ENCODE data around the gene GATAD2B. TPM values are rescaled to one million over a fixed set of nuclear protein-coding genes. Genes with fewer than 3 reads are reported as not detected.

GATAD2B gene
- polyA plus RNA-seq, 3 donors, result 1.1 to 11.0 (median 2.0) TPM

- 30% methylated on average over 1 of the region's 3 CpGs for WGBS (ENCODE audit: insufficient coverage)
- Histone ChIP-seq H3K27ac (ENCODE audit: low read depth in 1 of 2, low read length in 2 of 2) (peak overlapping the region in 1 of 2 donors; percentile 26), H3K36me3 (replicated peaks in 1 of 2; ENCODE audit: control insufficient read depth in 1 of 2, insufficient read depth in 2 of 2, low read length in 2 of 2) (peaks cover 7 to 12% of the 10 kb centered on the region in 2 donors), H3K4me1 (ENCODE audit: control insufficient read depth in 1 of 2, insufficient read depth in 2 of 2, low read length in 2 of 2) (peaks cover 50 to 54% of the 10 kb centered on the region in 2 donors), H3K4me3 (replicated peaks in 1 of 3; ENCODE audit: low read depth in 2 of 3, low read length in 3 of 3) (no peak overlapping the region), H3K4me2 (replicated peaks; ENCODE audit: extremely low read depth, low read length, poor library complexity, severe bottlenecking) (no peak overlapping the region), H2AFZ (ENCODE audit: insufficient read depth, low read depth, low read length, poor library complexity, severe bottlenecking) (no peak overlapping the region), H3K27me3 (ENCODE audit: control insufficient read depth in 2 of 2, insufficient read depth in 2 of 2, low read length in 2 of 2) (no peaks in the 10 kb centered on the region), H3K79me2 (ENCODE audit: insufficient read depth, low read length) (no peaks in the 10 kb centered on the region), H3K9ac (ENCODE audit: insufficient read depth, low read length, poor library complexity, severe bottlenecking) (no peak overlapping the region), H4K20me1 (ENCODE audit: insufficient read depth, low read length) (no peaks in the 10 kb centered on the region), H3K9me3 (replicated peaks in 1 of 2; ENCODE audit: control insufficient read depth in 1 of 2, insufficient read depth in 1 of 2, low read length in 2 of 2) (no peaks in the 10 kb centered on the region)
- peaks cover 0 to 7% (median 1%) of the 10 kb centered on the region in 3 donors for H3K27me3 Mint-ChIP-seq (ENCODE audit: low read depth in 3 of 3)
- H3K36me3 Mint-ChIP-seq, result peaks cover 44 to 49% of the 10 kb centered on the region in 2 donors
- peaks cover 54% of the 10 kb centered on the region for H3K4me1 Mint-ChIP-seq
- no peak for TF ChIP-seq CTCF (IDR thresholded peaks at IDR 0.05)
- intact Hi-C loops (cut with micrococcal nuclease), result loop anchor here in 1 of 2 donors (5.0 kb wide), 1 partner anchor 49 kb away; no protein-coding TSS in a partner anchor
- peak overlapping the region; percentile 4 to 98 (median 81) for H3K27ac Mint-ChIP-seq
- peak in 2 of 3 donors; percentile 44 to 52 for DNase-seq
- peak overlapping the region in 1 of 2 donors; percentile 7 for H3K4me3 Mint-ChIP-seq
- H3K9me3 Mint-ChIP-seq, result peaks cover 0 to 3% (median 0%) of the 10 kb centered on the region in 7 donors
Measured at GRCh38 chr1:153803470-153804056, 119.2 kb downstream of the GATAD2B start.

- Histone ChIP-seq H2AFZ (ENCODE audit: insufficient read depth, low read depth, low read length, poor library complexity, severe bottlenecking) (no peak overlapping the region), H3K4me3 (replicated peaks in 1 of 3; ENCODE audit: low read depth in 2 of 3, low read length in 3 of 3) (no peak overlapping the region), H3K4me2 (replicated peaks; ENCODE audit: extremely low read depth, low read length, poor library complexity, severe bottlenecking) (no peak overlapping the region), H3K36me3 (replicated peaks in 1 of 2; ENCODE audit: control insufficient read depth in 1 of 2, insufficient read depth in 2 of 2, low read length in 2 of 2) (peaks cover 0 to 2% of the 10 kb centered on the region in 2 donors), H3K27me3 (ENCODE audit: control insufficient read depth in 2 of 2, insufficient read depth in 2 of 2, low read length in 2 of 2) (no peaks in the 10 kb centered on the region), H4K20me1 (ENCODE audit: insufficient read depth, low read length) (no peaks in the 10 kb centered on the region), H3K9me3 (replicated peaks in 1 of 2; ENCODE audit: control insufficient read depth in 1 of 2, insufficient read depth in 1 of 2, low read length in 2 of 2) (no peaks in the 10 kb centered on the region), H3K9ac (ENCODE audit: insufficient read depth, low read length, poor library complexity, severe bottlenecking) (no peak overlapping the region), H3K4me1 (ENCODE audit: control insufficient read depth in 1 of 2, insufficient read depth in 2 of 2, low read length in 2 of 2) (peaks cover 46 to 47% of the 10 kb centered on the region in 2 donors), H3K79me2 (ENCODE audit: insufficient read depth, low read length) (no peaks in the 10 kb centered on the region), H3K27ac (ENCODE audit: low read depth in 1 of 2, low read length in 2 of 2) (no peak overlapping the region)
- WGBS (ENCODE audit: insufficient coverage), result 100% methylated on average over 3 of the region's 7 CpGs
- no peak overlapping the region for H3K4me3 Mint-ChIP-seq
- peak overlapping the region in 6 of 7 donors; percentile 8 to 98 (median 65) for H3K27ac Mint-ChIP-seq
- H3K4me1 Mint-ChIP-seq, result peaks cover 51% of the 10 kb centered on the region
- intact Hi-C loops (cut with micrococcal nuclease), result loop anchor here in 1 of 2 donors (5.0 kb wide), 1 partner anchor 50 kb away; no protein-coding TSS in a partner anchor
- H3K9me3 Mint-ChIP-seq, result peaks cover 0 to 3% (median 0%) of the 10 kb centered on the region in 7 donors
- TF ChIP-seq CTCF (IDR thresholded peaks at IDR 0.05), result no peak
- peaks cover 0 to 7% (median 1%) of the 10 kb centered on the region in 3 donors for H3K27me3 Mint-ChIP-seq (ENCODE audit: low read depth in 3 of 3)
- peaks cover 31 to 38% of the 10 kb centered on the region in 2 donors for H3K36me3 Mint-ChIP-seq
- no peak for DNase-seq
Measured at GRCh38 chr1:153801786-153802697, 120.7 kb downstream of the GATAD2B start.

Data from CD14-positive monocyte (primary cell).